GM18867 (cell line): Measurements from ENCODE around the gene LINC01488.

Experiments used
- ATAC-seq: cut with Tn5 transposase; IDR thresholded peaks from one replicate; pipeline ENCODE4 v1.9.1; 2021; ENCODE audit warnings: mild to moderate bottlenecking, moderate library complexity; ENCODE audit not compliant: unreplicated experiment

The LINC01488 gene

GRCh38 chr11:69444381-69445130 is 36.9 kb upstream of the LINC01488 start:
- ATAC-seq: no peak

DNA sequence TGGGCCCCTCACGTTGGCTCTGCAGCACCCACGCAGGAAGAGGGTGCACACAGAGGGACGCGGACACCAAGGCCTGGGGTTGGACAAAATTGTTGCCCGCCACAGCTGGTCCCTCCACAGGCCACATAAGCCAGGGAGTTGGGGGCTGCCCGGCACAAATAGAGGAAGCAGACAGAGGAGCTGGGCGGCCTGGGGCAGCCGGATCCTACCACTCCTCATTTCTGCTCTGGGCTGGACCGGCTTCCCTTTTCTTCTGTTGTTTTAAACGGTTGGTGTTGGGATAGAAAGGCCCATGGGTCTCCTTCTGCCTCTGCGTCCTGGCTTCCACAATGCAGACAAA is 36.4 kb upstream of the LINC01488 start:
- ATAC-seq: no peak

- no peak for ATAC-seq
Measured at GRCh38 chr11:69446108-69446507, 35.4 kb upstream of the LINC01488 start.

DNA sequence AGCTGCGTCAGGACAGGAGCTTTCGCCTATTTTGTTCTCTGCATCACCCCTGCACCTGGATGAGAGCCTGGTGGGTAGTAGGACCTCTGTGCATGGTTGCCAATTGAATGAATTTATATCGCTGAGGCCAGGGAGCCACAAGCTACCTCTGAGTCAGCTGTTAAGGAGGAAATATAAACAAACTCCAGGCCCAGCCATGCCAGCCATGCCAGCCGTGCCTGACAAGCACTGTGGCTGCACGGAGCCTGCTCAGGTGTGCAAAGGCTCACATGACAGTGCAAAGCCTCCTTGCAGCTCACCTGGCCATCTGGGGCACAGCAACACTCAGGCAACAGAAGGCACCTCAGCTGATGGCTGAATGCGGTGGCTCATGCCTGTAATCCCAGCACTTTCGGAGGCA is 33.7 kb upstream of the LINC01488 start:
- ATAC-seq: no peak

DNA sequence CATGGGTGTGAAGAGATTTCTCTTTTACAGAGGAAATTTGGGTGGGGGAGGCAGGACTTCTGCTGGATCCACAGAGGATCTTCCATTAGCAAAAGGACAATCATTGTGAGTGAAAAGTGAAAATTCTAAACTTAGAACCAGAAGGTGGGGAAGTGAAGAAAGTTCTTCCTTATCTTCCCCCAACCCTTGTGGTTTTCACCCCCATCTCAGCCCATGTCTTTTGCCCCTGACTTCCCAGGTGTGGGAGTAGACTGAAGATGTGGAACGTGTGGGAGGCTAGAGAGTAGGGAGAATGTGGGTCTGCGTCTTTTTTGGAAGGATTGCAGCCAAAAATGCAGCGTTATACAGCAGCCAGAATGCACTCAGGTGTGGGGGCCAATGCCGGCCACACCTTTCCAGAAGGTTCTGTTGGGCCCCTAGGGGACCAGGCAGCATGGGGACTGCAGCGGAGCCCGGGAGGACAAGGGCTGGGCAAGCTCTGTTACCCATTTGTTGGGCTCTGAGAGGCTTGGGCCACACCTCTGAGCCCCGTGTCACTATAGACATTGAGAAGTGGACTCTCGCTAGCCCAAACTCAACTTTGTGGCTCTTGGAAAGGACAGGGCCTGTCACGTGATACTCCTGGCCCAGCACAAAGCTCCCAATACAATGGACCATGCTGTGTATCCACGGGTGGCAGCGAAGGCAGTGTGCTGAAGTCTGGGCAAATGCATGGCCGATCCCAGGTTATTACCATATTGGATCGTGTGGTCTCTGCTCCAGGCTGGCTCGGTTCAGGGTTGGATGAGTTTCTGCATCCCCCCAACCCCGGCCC is 32.8 kb upstream of the LINC01488 start:
- ATAC-seq: no peak

DNA sequence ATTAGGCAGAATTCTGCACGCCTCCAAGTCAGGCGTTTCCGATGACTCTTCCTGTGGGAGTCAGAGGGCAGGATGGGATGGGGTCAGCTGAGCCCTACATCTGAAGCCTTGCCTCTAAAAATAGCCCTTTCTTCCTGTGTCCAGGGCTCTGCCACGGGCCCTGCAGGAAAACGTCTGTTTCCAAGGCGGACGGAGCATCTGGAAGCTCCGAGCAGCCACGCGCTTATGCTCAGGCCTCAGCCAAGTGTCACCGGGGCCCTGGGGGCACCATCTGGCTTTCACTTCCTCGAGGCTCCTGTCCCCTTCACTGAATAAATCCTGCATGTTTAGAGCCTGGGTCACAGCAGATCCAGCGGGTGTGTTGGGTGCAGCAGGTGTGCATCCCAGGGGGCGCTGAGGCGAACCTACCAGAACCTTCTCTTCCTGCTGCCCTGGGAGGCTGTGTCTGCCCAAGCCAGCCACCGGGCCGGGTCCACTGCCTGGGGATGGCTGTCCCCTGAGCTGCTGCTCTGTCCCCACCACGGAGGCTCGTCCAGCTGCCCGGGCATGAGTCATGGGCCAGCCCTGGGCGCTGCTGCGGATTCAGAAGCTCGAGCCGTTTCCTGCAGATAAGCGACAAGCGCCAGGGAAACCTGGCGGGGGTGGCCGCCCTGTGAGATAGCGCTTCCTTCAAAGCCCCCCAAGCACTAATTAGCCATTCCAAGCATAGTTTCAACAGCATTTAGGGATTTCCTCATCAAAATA is 32.0 kb upstream of the LINC01488 start:
- no peak for ATAC-seq

GRCh38 chr11:69450064-69450856 is 31.2 kb upstream of the LINC01488 start:
- no peak for ATAC-seq

DNA sequence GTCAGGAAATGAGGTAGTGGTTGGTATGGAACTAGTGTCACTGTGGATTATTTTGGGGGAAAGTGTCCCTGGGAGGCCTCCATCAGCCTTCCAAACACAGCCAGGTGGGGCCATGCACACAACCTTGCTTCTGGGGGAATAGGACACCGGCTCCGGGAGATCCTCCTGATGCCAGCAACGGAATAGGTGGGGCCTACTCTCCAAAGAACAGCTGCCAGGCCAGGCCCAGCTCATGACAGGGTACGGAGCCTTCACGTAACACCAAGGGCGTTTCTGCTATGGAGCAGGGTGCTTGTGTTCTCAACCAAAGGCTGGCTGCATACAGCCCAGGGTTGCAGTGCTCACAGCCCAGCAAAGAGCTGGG is 30.6 kb upstream of the LINC01488 start:
- ATAC-seq: no peak

DNA sequence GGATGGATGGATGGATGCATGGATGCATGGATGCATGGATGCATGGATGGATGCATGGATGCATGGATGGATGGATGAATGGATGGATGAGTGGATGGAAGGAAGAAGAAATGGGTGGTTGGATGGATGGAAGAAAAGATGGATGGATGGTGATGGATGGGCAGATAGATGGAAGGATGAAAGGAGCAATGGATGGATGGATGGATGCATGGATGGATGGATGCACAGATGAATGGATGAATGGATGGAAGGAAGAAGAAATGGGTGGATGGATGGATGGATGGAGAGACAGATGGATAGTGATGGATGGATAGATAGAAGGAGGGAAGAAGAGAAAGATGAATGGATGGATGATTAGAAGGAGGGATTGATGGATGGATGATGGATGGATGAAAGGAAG is 30.2 kb upstream of the LINC01488 start:
- no peak for ATAC-seq

GRCh38 chr11:69452206-69452987 is 29.1 kb upstream of the LINC01488 start:
- ATAC-seq: no peak

DNA sequence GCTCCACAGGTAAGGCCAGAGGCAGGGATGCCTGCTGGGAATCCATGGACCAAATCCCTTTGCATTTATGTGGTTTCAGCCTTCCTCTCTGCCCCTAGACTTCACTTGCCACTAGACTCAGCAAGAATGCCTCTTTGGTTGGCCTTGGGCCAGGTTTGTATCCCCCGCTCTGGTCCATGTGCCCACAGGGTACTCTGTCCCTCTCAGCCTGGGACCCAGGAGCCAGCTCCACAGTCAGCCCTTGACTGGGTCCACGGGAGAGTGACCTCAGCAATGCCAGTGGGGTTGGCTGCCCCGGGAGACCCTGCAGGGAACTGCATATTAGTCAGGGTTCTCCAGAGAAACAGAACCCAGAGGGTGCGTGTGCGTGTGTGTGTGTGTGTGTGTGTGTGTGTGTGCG is 28.3 kb upstream of the LINC01488 start:
- no peak for ATAC-seq

- ATAC-seq: no peak
Measured at GRCh38 chr11:69454018-69454417, 27.4 kb upstream of the LINC01488 start.

GRCh38 chr11:69455969-69456368 is 25.5 kb upstream of the LINC01488 start:
- no peak for ATAC-seq

- ATAC-seq: no peak
Measured at GRCh38 chr11:69456712-69457111, 24.8 kb upstream of the LINC01488 start.

DNA sequence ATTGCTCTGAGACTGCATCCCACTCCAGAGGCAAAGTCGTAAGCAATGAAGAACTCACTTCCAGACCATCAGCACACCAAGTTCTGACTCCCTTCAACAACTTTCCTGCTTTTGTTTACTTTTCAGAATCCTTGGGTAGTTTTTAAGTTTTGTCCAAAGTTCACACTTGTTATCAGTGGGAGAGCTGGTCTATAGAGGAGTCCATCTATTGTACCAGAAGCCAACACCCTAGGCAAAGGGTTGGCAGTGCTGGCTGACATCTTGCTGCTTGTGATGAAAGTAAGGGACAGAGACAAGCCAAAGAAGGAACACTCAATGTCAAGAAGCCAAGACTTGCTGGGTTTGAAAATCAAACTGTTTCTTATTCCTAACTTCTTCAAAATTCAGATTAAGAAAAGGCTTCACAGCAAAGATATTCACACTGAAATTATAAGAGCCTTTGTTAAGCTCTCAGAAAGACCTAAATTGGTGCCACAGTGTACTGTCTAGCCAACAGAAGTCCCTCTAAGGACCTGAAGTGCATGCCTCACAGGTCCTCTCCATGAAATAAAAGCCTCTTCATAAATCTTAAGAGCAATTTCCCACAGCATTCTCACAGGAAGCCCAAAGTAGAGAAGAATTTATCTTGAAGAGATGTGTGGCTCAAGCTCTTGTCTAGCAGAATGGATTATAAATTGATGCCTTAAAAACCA is 21.5 kb upstream of the LINC01488 start:
- no peak for ATAC-seq

DNA sequence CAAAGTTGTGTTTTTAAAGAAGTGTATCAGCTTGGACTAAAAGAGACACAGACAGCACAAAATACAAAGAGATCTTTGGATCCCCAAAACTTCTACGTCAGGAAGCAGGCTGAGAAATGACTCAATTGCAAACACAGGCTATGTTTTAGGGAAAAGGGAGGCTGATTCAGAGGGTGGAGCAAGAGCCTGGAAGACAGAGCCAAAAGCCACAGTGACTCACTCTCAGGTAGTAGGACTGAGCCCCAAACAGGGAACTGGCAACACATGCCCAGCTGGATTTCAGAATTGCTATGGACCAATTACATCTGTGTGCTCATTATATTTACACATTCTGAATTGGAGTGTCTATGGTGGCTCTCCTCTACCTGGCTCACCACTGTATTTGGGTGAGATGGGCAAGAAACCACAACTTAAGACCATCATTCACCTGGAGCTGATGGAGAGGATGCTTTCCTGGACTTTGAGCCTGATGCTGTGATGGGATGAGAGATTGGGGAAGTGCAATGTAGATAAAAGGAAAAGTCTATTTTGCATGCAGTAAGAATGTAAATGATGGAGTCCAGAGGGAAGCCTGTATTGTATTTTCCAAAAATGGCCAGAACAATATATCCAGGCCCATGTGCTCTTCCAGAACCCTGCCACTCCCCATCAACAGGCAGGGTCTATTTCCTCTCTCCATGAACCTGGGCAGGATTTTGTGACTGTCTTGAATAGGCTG is 20.8 kb upstream of the LINC01488 start:
- ATAC-seq: no peak

GRCh38 chr11:69461272-69461962 is 20.0 kb upstream of the LINC01488 start:
- ATAC-seq: no peak
